ENCODE measurements around the gene YARS1.

YARS1 gene

GRCh38 chr1:32741413-32742198 lies 75.6 kb downstream of the YARS1 start:
- no peak for DNase-seq

DNA sequence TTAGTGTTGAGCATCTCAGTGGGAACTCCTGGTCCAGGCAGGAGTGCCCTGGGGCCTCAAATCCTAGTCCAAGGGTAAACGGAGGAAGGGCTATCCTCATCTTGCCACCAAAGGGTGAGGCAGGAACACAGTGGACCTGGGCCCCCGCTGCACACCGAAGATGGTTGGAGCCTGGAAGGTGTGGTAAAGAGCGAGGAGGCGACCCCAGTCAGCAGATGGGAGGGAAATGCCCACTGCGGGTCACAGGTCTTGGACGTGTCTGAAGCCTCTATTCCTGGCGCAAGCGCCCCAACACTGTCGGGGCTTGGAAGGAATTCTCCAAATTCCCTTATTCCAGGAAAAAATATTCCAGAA lies 76.1 kb downstream of the YARS1 start:
- DNase-seq = no peak

DNA sequence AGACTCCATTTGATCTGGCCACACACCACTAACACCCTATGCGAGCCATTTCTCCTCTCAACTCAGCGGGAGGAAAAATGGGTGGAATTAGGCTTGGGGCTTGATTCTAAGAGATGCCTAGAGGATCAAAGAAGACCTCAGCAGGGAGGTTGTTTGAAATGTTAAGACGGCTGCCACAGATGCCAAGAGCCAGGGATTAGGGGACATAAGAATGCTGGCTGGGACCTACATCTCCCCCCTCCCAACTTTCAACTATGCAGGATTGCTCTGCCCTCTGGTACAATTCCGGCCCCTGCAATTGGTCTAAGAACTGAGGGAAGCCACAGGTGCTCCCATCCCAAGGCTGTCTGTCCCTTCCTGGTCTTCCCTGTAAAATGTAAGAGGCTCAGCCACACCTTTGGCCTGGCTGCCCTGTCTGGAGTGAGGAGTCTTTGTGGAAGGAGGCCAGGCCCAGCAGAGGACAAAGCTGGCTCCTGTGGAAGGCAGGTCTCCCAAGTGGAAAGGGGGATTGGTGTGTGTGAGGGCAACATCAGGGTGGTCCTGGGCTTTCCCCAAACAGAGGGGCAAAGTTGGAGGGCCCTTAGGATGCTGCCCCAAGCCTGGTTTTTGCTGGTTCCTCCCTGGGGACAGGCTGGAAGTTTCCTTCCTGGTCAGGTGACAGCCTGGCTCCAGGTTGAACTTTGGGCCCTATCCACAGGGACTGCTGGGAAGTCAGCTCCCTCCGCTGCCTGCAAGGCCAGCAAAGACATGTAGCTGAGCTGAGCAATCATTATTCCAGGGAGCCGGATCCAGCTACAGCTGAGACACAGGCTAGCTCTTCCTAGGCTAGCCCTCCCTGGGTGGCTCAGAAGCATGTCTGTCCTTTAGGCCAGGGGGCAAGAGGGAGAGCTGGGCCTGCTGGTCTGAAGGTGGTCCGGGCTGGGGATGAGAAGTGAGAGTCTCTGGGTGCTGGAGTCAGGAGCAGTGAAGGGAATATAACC lies 80.1 kb downstream of the YARS1 start:
- no peak for DNase-seq

GRCh38 chr1:32733582-32734321 lies 83.4 kb downstream of the YARS1 start:
- peak; percentile 56 for DNase-seq

- no peak for DNase-seq
These were observed 87.7 kb downstream of the YARS1 start for GRCh38 chr1:32729254-32730046.

DNA sequence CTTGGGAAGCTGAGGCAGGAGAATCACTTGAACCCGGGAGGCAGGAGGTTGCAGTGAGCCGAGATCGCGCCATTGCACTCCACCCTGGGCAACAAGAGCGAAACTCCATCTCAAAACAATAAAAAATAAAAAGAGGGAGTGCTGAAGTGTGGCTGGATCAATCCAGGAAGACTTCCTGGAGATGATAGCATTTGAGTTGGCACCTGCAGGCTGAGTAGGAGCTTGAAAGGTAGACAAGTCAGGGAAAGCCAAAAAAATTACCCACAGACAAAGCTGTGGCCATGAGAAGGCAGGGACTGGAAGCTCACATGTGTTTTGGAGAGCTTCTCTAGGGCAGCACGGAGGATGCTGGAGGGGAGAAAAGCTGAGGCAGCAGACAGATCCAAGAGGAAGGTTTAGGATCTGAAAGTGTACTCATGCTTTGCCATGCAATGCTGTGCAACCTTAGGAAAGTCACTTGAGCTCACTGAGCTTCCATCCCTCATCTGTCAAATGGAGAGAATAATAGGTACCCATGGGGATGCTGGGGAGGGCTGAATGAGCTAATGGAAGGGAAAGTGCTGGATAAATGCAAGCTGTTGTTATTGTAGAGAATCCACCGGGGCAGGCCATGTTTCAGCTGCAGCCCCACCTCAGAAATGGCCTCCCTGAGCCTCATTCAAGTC lies 88.6 kb downstream of the YARS1 start:
- no peak for DNase-seq

DNA sequence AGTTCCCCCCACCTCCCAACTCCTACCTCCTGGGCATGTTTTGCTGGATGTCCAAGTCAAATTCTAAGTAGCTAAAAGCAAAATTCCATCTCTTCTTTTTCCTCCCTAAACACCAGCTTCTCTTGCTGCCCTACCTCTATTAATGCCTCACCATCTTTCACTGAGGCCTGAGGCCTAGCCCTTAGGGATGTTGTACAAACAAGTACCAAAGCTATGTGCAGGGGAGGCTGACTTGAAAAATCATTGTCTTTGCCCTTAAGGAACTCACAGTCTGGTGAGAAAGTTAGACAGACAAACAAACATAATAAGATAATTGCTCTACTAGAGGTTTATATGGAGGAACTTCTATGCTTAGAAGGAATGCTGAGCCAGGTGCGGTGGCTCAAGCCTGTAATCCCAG lies 89.3 kb downstream of the YARS1 start:
- no peak for DNase-seq

- DNase-seq = no peak
These were observed 91.6 kb downstream of the YARS1 start for GRCh38 chr1:32725615-32725982.

Data from left hindlimb (tissue), 1 donor.